ENCODE data around the gene POLR2B. TPM values are rescaled to one million over a fixed set of nuclear protein-coding genes. Genes with fewer than 3 reads are reported as not detected.

POLR2B gene
- total RNA-seq, 1 experiment from 2014 or later: 101 TPM

GRCh38 chr4:56981795-56982201 lies 3.1 kb downstream of the POLR2B start:
- H3K4me1 Mint-ChIP-seq (ENCODE audit: insufficient read depth, unreplicated experiment): peaks cover 27% of the 10 kb centered on the region
- intact Hi-C loops (cut with micrococcal nuclease): no loop called here
- peak overlapping the region; percentile 56 for H3K4me3 Mint-ChIP-seq (ENCODE audit: unreplicated experiment)
- no peaks in the 10 kb centered on the region for H3K9me3 Mint-ChIP-seq (ENCODE audit: unreplicated experiment)
- no peak for TF ChIP-seq CTCF (IDR thresholded peaks at IDR 0.05; ENCODE audit: unreplicated experiment)
- no peak overlapping the region for H3K27ac Mint-ChIP-seq (ENCODE audit: low read depth, unreplicated experiment)
- POLR2A ChIA-PET: interaction anchor here (1.0 to 1.1 kb wide), 2 partner anchors 18 to 44 kb away, joined by 3 read pairs; no protein-coding TSS in a partner anchor
- DNase-seq (ENCODE audit: unreplicated experiment): no peak
- CTCF ChIA-PET: interaction anchor here (0.7 kb wide), 1 partner anchor 491 kb away, joined by 4 read pairs; no protein-coding TSS in a partner anchor
- no peaks in the 10 kb centered on the region for H3K27me3 Mint-ChIP-seq (ENCODE audit: insufficient read depth, unreplicated experiment)
- H3K36me3 Mint-ChIP-seq (ENCODE audit: insufficient read depth, unreplicated experiment): peaks cover 46% of the 10 kb centered on the region
- no TSS peak for BruUV-seq (replicated peaks)

- intact Hi-C loops (cut with micrococcal nuclease): no loop called here
- no peak for DNase-seq (ENCODE audit: unreplicated experiment)
- POLR2A ChIA-PET: interaction anchor here (0.7 to 8.2 kb wide), 2 partner anchors 8 to 1567 kb away, joined by 3 to 69 read pairs; partner anchors contain the start of genes NOA1 and POLR2B
- no TSS peak for BruUV-seq (replicated peaks)
- Mint-ChIP-seq H3K27ac (ENCODE audit: low read depth, unreplicated experiment) (no peak overlapping the region), H3K36me3 (ENCODE audit: insufficient read depth, unreplicated experiment) (peaks cover 58% of the 10 kb centered on the region), H3K4me3 (ENCODE audit: unreplicated experiment) (no peak overlapping the region), H3K4me1 (ENCODE audit: insufficient read depth, unreplicated experiment) (peaks cover 40% of the 10 kb centered on the region), H3K9me3 (ENCODE audit: unreplicated experiment) (no peaks in the 10 kb centered on the region), H3K27me3 (ENCODE audit: insufficient read depth, unreplicated experiment) (no peaks in the 10 kb centered on the region)
- CTCF ChIA-PET: interaction anchor here (1.1 to 1.8 kb wide), 2 partner anchors 9 to 52 kb away, joined by 4 to 5 read pairs; partner anchors contain the start of gene NOA1
- TF ChIP-seq CTCF (IDR thresholded peaks at IDR 0.05; ENCODE audit: unreplicated experiment): no peak
These were observed 7.5 kb downstream of the POLR2B start for GRCh38 chr4:56986192-56986591.

- Mint-ChIP-seq H3K27me3 (ENCODE audit: insufficient read depth, unreplicated experiment) (no peaks in the 10 kb centered on the region), H3K27ac (ENCODE audit: low read depth, unreplicated experiment) (no peak overlapping the region), H3K4me3 (ENCODE audit: unreplicated experiment) (no peak overlapping the region), H3K4me1 (ENCODE audit: insufficient read depth, unreplicated experiment) (peaks cover 33% of the 10 kb centered on the region), H3K36me3 (ENCODE audit: insufficient read depth, unreplicated experiment) (peaks cover 62% of the 10 kb centered on the region), H3K9me3 (ENCODE audit: unreplicated experiment) (no peaks in the 10 kb centered on the region)
- ChIA-PET CTCF (interaction anchor here (0.6 to 1.8 kb wide), 3 partner anchors 9 to 301 kb away, joined by 4 to 5 read pairs (median 5); partner anchors contain the start of gene NOA1), POLR2A (interaction anchor here (8.2 kb wide), 1 partner anchor 9 kb away, joined by 69 read pairs; the partner anchor contains the start of genes NOA1 and POLR2B)
- intact Hi-C loops (cut with micrococcal nuclease): no loop called here
- TF ChIP-seq CTCF (IDR thresholded peaks at IDR 0.05; ENCODE audit: unreplicated experiment): no peak
- BruUV-seq (replicated peaks): no TSS peak
- DNase-seq (ENCODE audit: unreplicated experiment): no peak
These were observed 8.3 kb downstream of the POLR2B start for GRCh38 chr4:56986952-56987351.

GRCh38 chr4:56990109-56990905 lies 11.6 kb downstream of the POLR2B start:
- ChIA-PET POLR2A (interaction anchor here (8.2 kb wide), 1 partner anchor 12 kb away, joined by 69 read pairs; the partner anchor contains the start of genes NOA1 and POLR2B), CTCF (interaction anchor here (0.6 to 1.7 kb wide), 4 partner anchors 12 to 445 kb away, joined by 3 to 5 read pairs (median 3); partner anchors contain the start of gene POLR2B)
- BruUV-seq (replicated peaks): no TSS peak
- Mint-ChIP-seq H3K27me3 (ENCODE audit: insufficient read depth, unreplicated experiment) (no peaks in the 10 kb centered on the region), H3K4me1 (ENCODE audit: insufficient read depth, unreplicated experiment) (peaks cover 13% of the 10 kb centered on the region), H3K9me3 (ENCODE audit: unreplicated experiment) (no peaks in the 10 kb centered on the region), H3K36me3 (ENCODE audit: insufficient read depth, unreplicated experiment) (peaks cover 80% of the 10 kb centered on the region), H3K27ac (ENCODE audit: low read depth, unreplicated experiment) (peak overlapping the region; percentile 54), H3K4me3 (ENCODE audit: unreplicated experiment) (no peak overlapping the region)
- no peak for TF ChIP-seq CTCF (IDR thresholded peaks at IDR 0.05; ENCODE audit: unreplicated experiment)
- intact Hi-C loops (cut with micrococcal nuclease): no loop called here
- peak; percentile 41 for DNase-seq (ENCODE audit: unreplicated experiment)

All from MCF 10A (cell line).